WTC11 (cell line): Measurements from ENCODE around the gene OR8G1. TPM values are rescaled to one million over a fixed set of nuclear protein-coding genes. Genes with fewer than 3 reads are reported as not detected.

Experiments used
- total RNA-seq: library from RNA; stranded (reverse); gene quantifications from 3 replicates; pipeline ENCODE4 v1.2.3, GENCODE V29; 2021

The OR8G1 gene
- total RNA-seq, 1 experiment from 2014 or later, result not detected

Other genes with a start within 250 kb of the OR8G1 start
- gene OR10G6, start 245.9 kb upstream of the OR8G1 start, total RNA-seq, result not detected in 3 replicates
- gene OR10G4, start 228.1 kb upstream of the OR8G1 start, total RNA-seq, result 0.04 to 0.14 TPM in 2 of 3 replicates, not detected in the other
- not detected in 3 replicates for gene OR10G9, start 218.1 kb upstream of the OR8G1 start, total RNA-seq
- not detected in 3 replicates for gene OR10G8, start 214.3 kb upstream of the OR8G1 start, total RNA-seq
- gene OR10G7, start 199.8 kb upstream of the OR8G1 start, total RNA-seq, result not detected in 3 replicates
- 19.5 to 26.0 TPM (median 23.1 TPM) in 3 replicates for gene VWA5A, start 125.6 kb upstream of the OR8G1 start, total RNA-seq
- not detected in 3 replicates for gene OR10D3, start 57.8 kb upstream of the OR8G1 start, total RNA-seq
- gene OR8G5, start 15.3 kb downstream of the OR8G1 start, total RNA-seq, result not detected in 3 replicates
- not detected in 3 replicates for gene OR8D1, start 72.9 kb downstream of the OR8G1 start, total RNA-seq
- not detected in 3 replicates for gene OR8D2, start 79.1 kb downstream of the OR8G1 start, total RNA-seq
- gene OR8B2, start 143.4 kb downstream of the OR8G1 start, total RNA-seq, result not detected in 3 replicates
- not detected in 3 replicates for gene OR8B3, start 157.9 kb downstream of the OR8G1 start, total RNA-seq
- gene OR8B4, start 183.8 kb downstream of the OR8G1 start, total RNA-seq, result not detected in 3 replicates
- not detected in 3 replicates for gene OR8B8, start 204.6 kb downstream of the OR8G1 start, total RNA-seq